Brain microvascular endothelial cell (primary cell): ENCODE data around the gene PTGER3.

Experiments used
- DNase-seq: peaks from one replicate; pipeline ENCODE4 v3.0.0-alpha.2; 2020
- H3K27ac ChIP-seq: fragments of 250-450 bp; sonication (Bioruptor Pico); 2 replicates; pipeline ENCODE4 v1.5.1; 2020; ENCODE audit warnings: mild to moderate bottlenecking, moderate library complexity
- H3K27me3 ChIP-seq: fragments of 250-450 bp; sonication (Bioruptor Pico); replicated peaks from 2 replicates; pipeline ENCODE4 v1.5.1; 2020; ENCODE audit warnings: mild to moderate bottlenecking
- H3K36me3 ChIP-seq: fragments of 250-450 bp; sonication (Bioruptor Pico); replicated peaks from 2 replicates; pipeline ENCODE4 v1.5.1; 2020; ENCODE audit warnings: mild to moderate bottlenecking
- H3K4me3 ChIP-seq: 2 replicates; pipeline ENCODE4 v1.5.1; 2011; ENCODE audit warnings: low read depth, mild to moderate bottlenecking, control low read depth, low read length, moderate library complexity
- in situ Hi-C: cut with HindIII; loops from 2 replicates; pipeline ENCODE4 v1.10.0; 2017; ENCODE audit warnings: low sequenced_read_pairs, low pct_ligation_motif_present
- TF ChIP-seq, protein P1 (sequence below): IDR thresholded peaks from 2 replicates; pipeline ENCODE4 v1.5.1; 2011; ENCODE audit warnings: low read depth, mild to moderate bottlenecking, moderate library complexity, low read length, control low read depth, inconsistent platforms; ENCODE audit errors: missing control alignments

The PTGER3 gene

DNA sequence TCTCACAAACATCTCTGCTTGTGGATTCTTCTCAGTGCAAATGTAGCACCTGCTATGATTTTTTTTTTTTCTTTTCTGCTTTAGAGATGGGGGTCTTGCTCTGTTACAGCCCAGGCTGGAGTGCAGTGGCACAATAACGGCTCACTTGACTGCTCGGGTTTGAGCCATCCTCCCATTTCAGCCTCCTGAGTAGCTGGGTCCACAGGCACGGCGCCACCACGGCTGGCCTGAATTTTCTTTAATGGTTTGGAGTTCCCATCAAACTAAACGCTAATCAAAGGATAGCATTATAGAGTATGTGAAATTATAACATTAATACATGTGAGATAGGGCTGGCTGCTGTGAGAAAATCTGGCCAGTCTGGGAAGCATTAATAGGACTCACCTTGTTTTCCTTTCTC is 7.2 kb upstream of the PTGER3 start:
- no peak overlapping the region for H3K27ac ChIP-seq
- in situ Hi-C loops, result loop anchor here (25.0 kb wide), 1 partner anchor 817 kb away; no protein-coding TSS in a partner anchor
- no peak for DNase-seq
- peaks cover 1% of the 10 kb centered on the region for H3K27me3 ChIP-seq
- peaks cover 7% of the 10 kb centered on the region for H3K36me3 ChIP-seq
- TF ChIP-seq, protein P1, sequence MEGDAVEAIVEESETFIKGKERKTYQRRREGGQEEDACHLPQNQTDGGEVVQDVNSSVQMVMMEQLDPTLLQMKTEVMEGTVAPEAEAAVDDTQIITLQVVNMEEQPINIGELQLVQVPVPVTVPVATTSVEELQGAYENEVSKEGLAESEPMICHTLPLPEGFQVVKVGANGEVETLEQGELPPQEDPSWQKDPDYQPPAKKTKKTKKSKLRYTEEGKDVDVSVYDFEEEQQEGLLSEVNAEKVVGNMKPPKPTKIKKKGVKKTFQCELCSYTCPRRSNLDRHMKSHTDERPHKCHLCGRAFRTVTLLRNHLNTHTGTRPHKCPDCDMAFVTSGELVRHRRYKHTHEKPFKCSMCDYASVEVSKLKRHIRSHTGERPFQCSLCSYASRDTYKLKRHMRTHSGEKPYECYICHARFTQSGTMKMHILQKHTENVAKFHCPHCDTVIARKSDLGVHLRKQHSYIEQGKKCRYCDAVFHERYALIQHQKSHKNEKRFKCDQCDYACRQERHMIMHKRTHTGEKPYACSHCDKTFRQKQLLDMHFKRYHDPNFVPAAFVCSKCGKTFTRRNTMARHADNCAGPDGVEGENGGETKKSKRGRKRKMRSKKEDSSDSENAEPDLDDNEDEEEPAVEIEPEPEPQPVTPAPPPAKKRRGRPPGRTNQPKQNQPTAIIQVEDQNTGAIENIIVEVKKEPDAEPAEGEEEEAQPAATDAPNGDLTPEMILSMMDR, result no peak
- H3K4me3 ChIP-seq, result no peak overlapping the region

DNA sequence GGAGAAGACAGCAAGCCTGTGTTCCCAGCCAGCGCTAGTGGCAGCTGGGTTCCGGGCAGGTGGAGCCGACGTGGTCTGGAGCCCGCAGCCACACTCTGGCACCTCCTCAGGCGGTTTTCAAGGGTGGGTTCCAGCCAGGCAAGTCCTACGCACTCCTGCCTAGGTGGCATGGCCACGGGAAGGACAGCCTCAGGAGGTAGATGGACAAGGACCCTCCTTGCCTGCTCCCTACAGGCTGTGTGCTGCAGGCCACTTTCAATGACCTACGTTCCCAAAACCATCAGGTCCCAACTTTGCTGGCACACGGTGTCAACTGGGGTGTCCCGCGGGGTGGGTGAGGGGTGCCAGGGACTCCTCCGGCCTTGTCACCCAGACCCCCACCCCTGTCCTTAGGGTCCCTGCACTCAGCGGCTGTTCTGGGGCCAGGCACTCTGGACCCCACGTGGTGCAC is 6.7 kb upstream of the PTGER3 start:
- in situ Hi-C loops, result loop anchor here (25.0 kb wide), 1 partner anchor 817 kb away; no protein-coding TSS in a partner anchor
- TF ChIP-seq, protein P1, result no peak
- DNase-seq, result no peak
- no peak overlapping the region for H3K4me3 ChIP-seq
- peaks cover 7% of the 10 kb centered on the region for H3K36me3 ChIP-seq
- peaks cover 4% of the 10 kb centered on the region for H3K27me3 ChIP-seq
- H3K27ac ChIP-seq, result no peak overlapping the region

DNA sequence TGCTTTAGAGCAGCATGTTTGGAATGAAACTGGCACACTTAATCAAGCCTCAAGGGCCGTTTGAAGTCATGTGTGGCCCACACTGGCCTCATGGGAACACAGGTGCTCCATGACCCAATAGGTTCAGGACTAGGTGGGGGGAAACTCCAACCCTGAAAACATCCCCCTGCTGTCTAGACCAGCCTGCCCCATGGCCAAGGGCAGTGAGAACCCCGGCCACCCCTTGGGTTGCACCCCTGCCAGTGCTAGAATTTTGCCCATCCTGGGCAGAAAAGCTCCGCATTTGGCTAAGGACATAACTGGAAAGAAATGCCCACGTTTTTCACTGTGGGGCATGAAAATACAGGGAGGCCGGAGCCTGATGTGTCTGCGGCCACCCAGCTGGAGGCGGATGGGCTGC is 6.1 kb upstream of the PTGER3 start:
- peaks cover 9% of the 10 kb centered on the region for H3K27me3 ChIP-seq
- TF ChIP-seq, protein P1, result no peak
- H3K4me3 ChIP-seq, result no peak overlapping the region
- peaks cover 5% of the 10 kb centered on the region for H3K36me3 ChIP-seq
- no peak for DNase-seq
- no peak overlapping the region for H3K27ac ChIP-seq
- in situ Hi-C loops, result loop anchor here (25.0 kb wide), 1 partner anchor 816 kb away; no protein-coding TSS in a partner anchor

DNA sequence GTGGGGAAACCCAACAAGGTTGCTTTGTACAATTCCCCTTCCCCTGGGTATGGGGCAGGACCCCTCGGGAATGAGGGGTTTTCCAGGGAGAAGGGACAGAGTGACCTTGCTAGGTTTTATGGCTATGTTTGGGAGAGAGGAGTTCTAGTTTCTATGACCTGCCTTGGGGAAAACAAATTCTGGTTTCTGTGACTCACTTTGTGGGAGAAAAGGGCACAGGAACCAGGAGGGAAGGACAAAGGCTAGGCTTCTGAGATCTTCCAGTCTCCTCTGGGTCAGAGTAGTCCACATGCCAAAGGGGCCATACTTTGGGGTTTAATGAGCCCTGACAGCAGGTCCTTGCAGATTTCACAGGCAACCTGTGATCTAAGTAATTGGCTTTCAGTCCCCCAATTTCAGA is 5.5 kb upstream of the PTGER3 start:
- DNase-seq, result no peak
- H3K4me3 ChIP-seq, result no peak overlapping the region
- TF ChIP-seq, protein P1, result no peak
- H3K27me3 ChIP-seq, result peaks cover 12% of the 10 kb centered on the region
- H3K27ac ChIP-seq, result no peak overlapping the region
- in situ Hi-C loops, result loop anchor here (25.0 kb wide), 1 partner anchor 816 kb away; no protein-coding TSS in a partner anchor
- peaks cover 3% of the 10 kb centered on the region for H3K36me3 ChIP-seq

DNA sequence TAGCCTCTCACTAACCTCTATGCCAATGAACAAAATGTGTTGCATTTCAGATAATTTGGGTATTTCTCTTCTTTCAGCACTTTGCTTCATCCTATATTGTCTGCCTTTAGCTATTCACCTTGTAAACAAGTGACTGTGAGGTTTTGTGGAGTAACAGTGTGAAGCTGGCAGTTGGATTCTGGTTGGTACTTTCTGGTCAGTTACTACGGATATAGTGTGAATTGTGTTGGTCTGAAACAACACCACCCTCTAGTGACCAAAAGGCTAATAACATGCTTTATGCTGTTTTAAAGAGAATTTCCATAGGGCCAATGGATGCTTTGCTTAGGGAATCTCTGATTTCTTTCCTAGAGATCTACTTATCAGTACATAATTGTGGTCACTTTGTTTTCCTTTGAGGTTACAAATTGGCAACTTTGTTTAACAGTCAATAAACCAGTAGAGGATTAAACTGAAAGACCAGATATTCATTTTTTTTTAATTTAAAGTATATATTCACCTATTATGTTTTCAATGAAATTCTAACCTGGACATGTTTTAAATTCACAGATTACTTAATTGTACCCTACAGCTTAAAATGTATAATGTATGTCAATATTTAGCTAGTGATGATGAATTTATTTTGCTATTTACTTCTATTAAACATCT is 2.5 kb upstream of the PTGER3 start:
- Histone ChIP-seq H3K27me3 (peaks cover 39% of the 10 kb centered on the region), H3K36me3 (no peaks in the 10 kb centered on the region), H3K4me3 (no peak overlapping the region), H3K27ac (no peak overlapping the region)
- peak; percentile 60 for DNase-seq
- in situ Hi-C loops, result loop anchor here (25.0 kb wide), 1 partner anchor 813 kb away; no protein-coding TSS in a partner anchor
- TF ChIP-seq, protein P1, result peak; percentile 62
